Hypothalamus (tissue), 51 donors: Measurements from ENCODE around the gene STAG3.
"Not testable (repeated sequence)": the region's sequence is repeated elsewhere in the genome, so short reads cannot be mapped to it uniquely, and the experiment has no call there.

Source experiments
- DNase-seq, 51 donors: peaks; one replicate each; lab custom pipeline; 2025; lab: John Stamatoyannopoulos, UW

Gene STAG3

GRCh38 chr7:100170101-100170897 is 7.4 kb upstream of the STAG3 start:
- DNase-seq = no peak

DNA sequence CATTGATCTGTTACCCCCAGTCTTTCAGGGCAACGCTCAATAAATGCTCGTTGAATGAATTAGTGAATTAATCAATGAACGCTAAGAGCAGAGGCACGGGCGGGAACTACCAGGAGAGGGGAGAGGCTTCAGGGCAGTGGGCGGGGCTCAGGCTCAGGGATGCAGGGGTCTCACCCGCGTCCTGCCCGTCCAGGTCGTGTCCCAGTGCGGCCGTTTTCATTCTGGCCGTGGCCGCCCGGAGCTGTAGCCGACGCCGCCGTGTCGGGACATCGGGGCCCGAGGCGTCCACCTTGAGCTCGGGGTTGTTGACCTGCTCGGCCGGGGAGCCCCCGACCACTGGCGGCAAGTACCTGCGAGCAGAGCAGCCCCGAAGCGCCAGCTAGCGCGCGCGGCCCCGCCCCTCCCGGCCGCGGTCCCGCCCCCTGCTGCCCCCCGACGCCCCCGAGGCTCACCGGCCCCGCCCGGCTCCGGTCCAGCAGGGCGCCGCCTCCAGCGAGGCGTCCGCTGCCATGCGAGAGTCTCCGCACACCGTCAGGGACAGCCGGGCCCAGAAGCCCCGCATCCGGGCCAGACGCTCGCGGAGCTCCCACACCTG is 6.5 kb upstream of the STAG3 start:
- DNase-seq = peak in 1 of 51 donors; percentile 15

DNA sequence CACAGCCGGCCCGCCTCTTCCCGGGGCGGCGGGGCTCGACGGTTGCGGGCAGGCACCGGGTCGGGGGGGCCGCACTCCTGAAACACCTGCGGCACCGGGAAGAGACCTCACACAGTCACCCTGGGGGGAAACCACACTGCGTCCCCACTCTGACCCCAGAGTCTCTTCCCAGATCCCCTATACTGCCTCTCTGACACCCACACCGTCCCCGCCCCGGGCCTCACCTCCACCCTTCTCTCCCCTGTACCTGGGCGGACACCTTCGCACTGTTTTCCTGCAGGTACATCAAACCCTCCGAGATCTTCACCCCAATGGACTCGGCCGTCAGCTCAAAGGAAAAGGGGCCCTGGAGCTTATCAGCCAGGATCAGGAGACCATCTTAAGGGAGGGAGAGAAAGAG is 5.9 kb upstream of the STAG3 start:
- no peak for DNase-seq

DNA sequence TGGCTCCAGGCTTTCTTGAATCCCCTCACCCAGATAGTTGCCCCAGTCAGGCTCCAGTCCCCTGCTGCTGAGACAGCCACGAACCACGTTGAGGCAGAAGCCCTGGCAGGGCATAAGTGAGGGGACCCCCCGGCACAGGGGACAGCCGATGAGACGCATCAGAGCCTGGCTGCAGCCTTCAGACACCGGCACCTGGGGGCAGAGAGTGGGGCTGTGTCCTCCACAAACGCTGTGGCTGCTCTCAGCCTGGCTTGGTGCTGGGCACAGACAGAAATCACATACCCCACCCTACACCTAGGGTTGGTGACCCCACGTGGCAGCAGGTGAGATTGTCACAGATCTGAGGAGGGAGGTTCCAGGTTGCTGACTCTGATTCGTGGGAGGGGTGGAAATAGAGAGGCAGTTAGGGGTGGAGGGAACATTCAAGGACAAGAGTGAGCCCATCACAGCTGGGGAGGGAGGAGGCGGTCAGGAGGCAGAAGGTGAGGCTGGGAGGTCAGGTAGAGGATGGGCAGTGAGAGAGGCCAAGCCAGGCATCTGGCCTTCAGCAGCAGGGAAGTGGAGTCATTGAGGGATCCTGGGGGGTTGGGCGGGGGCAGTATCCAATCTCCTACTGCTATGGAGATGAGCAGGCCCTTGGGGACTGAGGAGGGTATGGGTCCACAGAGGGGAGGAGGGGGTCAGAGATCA is 3.8 kb upstream of the STAG3 start:
- no peak for DNase-seq

DNA sequence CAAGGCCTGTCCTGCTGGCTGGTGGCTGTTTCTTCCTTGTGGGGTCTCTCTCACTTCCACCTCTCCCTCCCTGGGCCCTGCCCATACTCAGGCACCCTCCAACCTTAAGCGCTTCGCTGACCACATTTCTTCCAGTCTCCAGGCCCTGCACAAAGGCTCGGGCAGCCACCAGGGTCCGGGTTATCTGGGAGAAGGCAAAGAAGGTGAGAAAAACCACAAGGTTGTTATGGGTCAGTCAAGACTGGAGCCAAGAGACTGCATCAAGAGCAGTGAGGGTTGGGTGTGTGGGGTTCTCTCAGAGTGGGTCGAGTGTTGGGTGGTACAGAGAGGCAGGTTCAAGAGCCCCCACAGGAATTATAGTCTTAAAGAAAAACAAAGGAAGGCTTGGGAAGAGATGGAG is 3.1 kb upstream of the STAG3 start:
- DNase-seq = no peak

DNA sequence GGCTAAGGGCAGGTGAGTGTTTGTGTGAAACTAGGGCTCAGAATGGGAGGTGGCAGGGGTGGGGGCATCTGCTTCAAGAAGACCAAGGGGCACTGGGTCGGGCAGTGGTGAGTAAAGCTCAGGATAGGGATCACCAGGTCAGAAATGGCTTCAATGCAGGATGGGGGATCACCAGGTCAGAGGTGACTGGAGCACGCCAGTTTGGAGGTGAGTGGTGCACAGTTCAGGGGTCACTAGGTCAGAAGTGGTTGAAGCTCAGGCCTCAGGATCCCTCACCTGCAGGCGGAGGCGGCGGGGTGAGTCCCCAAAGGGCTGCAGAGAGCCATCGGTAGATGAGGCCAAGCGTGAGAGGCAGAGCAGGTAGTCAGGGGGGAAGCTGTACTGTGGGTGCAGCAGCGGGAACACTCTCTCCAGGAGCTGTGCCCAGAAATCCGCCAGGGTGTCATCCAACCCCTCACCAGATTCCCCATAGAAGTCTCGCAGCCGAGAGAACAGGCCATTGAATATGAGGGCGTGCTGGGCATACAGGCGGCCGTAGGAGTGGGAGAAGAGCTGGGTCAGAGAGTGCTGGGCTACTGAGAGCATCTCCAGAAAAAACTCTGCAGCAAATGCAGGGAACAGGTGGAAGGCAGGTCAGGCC is 2.3 kb upstream of the STAG3 start:
- DNase-seq = no peak

GRCh38 chr7:100176096-100177044 is 1.3 kb upstream of the STAG3 start:
- no peak for DNase-seq

DNA sequence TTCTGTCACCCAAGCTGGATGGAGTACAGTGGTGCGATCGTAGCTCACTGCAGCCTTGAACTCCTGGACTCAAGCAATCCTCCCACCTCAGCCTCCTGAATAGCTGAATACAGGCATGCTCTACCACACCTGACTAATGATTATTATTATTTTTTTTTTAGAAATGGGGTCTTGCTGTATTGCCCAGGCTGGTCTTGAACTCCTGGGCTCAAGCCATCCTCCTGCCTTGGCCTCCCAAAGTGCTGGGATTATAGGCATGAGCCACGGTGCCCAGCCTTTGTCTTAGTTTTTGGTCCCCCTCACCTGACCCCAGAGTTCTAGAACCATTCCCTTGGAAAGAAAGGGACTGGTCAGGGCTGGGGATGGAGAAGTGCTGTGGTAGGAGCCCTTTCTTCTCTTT is 2.4 kb downstream of the STAG3 start:
- DNase-seq = not testable (repeated sequence)

DNA sequence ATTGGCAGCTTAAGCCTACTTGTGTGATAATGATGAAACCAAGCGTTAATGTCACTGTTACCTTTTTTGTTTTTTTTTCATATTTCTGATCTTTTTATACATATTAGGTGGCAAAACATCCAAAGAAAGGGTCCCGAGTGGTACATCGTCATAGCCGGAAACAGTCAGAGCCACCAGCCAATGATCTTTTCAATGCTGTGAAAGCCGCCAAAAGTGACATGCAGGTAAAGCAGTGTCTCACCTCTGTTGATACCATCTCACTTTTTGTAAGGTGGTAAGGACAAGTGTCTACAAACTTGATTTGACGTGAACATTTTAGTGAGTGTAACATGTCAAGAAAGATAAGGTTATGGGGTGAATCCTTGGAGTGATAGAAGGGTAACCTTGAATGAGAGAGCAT is 4.9 kb downstream of the STAG3 start:
- DNase-seq = not testable (repeated sequence)

GRCh38 chr7:100183090-100183489 is 5.4 kb downstream of the STAG3 start:
- not testable (repeated sequence) for DNase-seq

GRCh38 chr7:100185726-100186125 is 8.0 kb downstream of the STAG3 start:
- DNase-seq = no peak

GRCh38 chr7:100189061-100189460 is 11.3 kb downstream of the STAG3 start:
- DNase-seq = no peak

DNA sequence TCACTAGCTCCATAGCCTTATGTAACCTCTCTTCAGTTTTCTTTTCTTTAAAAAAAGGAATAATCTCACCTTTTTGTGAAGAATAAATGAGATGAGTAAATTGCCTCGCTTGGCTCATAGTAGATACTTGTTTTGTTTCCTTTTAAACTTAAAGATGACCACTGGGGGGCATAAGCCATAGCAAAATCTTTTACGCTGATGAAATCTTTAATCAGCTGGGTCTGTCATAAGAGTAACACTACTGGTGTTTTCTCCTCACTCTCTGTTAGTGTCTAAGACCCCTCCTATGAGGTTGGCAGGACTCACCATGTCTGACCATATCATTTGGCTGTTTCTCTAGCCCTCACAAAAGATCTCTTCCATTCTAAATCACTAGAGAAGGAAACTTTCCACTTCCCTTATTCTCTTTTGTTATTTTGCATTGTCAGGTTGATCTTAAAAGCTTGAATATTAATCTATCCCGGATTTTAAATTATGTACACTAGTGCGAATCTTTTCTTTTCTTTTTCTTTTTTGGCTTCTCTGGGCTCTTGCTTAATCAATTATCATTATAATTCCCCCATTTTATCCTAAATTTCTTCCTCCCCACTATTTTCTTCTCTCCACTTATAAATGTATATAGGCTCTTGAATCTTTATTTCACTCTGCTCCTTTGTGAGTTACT is 12.5 kb downstream of the STAG3 start:
- no peak for DNase-seq

GRCh38 chr7:100191775-100192174 is 14.1 kb downstream of the STAG3 start:
- DNase-seq = no peak

GRCh38 chr7:100192281-100192862 is 14.7 kb downstream of the STAG3 start:
- DNase-seq = not testable (repeated sequence)

DNA sequence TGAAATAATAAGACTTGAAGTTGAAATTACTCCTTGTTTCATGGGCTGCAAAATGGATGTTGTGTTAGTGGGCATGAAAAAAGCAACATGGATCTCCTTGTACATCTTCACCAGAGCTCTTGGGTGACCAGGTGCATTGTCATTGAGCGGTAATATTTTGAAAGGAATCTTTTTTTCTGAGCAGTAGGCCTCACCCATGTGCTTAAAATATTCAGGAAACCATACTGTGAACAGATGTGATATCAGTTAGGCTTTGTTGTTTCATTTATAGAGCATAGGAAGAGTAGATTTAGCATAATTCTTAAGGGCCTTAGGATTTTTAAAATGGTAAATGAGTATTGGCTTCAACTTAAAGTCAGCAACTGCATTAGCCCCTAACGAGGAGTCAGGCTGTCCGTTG is 15.3 kb downstream of the STAG3 start:
- DNase-seq = no peak

- DNase-seq = no peak
Observed at GRCh38 chr7:100195222-100195621, 17.5 kb downstream of the STAG3 start.

- not testable (repeated sequence) for DNase-seq
Observed at GRCh38 chr7:100195901-100196322, 18.2 kb downstream of the STAG3 start.

DNA sequence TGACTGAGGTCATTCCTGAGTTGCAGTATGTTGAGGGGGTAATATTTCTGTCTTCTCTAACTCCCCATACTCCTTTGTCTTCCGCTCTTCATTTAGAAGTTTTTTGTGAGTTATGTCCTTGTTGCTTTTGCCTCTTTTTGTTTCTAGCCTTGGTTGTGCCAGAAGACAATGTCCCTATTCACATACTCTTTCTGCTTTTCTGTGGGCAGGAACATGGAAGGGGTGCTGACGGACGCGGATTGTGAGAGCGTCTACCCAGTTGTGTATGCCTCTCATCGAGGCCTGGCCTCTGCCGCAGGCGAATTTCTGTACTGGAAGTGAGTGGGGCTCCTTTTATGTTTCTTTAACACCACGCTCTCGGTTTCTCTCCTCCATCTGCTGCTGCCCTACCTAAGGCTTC is 20.5 kb downstream of the STAG3 start:
- DNase-seq = peak in 1 of 51 donors; percentile 25
